Activated CD4-positive, CD25-positive, alpha-beta regulatory T cell treated with anti-CD3 and anti-CD28 coated beads, Interleukin-2, amount 50 U/mL, for 16 hours (primary cell): ENCODE results near the gene LRRC32.

Source experiments
- DNase-seq: peaks from one replicate; pipeline ENCODE4 v3.0.0-alpha.2; 2020; ENCODE audit warnings: low read depth, low spot score

LRRC32 gene

DNA sequence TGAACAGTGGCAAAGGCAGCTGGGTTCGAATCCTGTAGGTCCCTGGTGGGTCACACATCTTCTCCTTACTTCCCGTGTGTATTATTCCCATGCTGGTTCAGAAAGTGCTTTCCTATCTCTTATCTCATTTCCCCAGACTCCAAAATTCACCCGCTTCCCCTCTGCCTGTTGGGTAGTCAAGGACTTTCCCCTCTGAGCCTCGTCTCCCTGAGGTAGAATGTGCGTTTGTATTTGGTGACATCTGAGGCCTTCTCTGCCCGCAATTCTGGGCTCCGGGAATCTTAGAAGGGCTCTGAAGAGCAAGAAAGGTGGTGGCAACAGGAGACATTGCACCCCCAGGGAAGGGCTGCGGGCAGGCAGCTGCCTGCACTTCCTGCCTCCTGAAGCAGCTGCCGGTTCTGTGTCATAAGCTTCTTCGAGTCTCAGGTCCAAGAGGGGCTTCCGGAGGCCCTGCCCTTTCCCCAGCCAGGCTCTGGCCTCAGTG lies 5.9 kb downstream of the LRRC32 start:
- DNase-seq, result no peak

DNA sequence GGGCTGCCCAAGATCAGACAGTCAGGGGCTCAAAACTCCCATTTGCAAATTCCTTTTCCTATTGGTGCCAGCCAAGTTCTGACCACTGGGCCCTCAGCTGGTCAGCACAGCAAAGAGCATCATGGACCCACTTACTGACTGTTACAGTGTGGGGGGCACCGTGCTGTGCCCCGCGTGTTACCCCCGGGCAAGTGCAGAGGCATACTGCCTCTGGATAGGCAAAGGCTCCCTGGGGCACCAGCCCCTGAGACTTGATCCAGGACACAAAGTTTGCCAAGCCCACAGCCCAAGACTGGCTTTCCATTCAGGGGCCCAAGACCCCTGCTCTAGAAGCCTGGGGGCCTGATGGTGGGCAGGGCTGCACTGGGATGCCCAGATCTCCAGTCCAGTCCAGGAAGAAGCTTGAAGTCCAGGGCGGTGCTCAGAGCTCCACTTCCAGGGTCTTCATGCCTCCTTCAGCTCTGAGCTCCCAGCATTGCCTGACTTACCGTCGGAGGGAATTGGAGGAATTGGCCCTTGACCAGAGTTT lies 6.6 kb downstream of the LRRC32 start:
- no peak for DNase-seq

DNA sequence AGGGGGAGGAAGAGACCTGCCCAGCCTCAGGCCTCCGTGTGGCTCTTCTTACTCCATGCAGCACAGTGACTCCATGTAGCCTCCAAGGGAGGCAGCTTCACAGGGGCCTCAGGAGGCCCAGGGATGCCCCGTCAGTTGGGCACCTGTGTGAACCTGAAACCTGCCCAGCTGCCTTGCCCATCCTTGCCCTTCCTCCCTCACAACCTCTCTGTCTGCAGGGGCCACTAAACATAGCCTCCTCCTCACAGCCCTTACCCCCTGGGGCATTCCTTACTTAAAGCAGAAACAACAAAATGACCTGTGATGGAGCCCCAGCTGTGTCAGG lies 7.1 kb downstream of the LRRC32 start:
- DNase-seq, result no peak

- no peak for DNase-seq
Observed at GRCh38 chr11:76662656-76663485, 7.7 kb downstream of the LRRC32 start.

GRCh38 chr11:76661834-76662434 lies 8.6 kb downstream of the LRRC32 start:
- DNase-seq, result no peak

DNA sequence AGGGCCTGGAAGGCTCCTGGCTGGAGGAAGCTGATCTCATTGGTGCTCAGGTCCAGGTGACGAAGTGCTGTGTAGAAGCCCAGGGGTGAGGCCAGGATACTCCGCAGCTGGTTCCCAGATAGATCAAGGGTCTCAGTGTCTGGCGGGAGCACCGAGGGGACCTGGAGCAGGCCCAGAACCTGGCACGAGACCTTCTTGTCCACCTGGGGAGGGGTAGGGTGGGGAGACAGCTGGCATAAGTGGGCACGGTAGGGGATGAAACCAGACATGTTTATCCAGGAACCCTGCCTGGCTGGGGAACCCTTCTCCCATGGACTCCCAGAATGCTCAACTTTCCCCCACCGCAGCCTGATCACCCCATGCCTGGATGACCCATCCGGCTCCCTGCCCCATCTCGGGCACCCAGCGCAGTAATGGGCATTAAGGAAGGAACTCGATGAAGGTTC lies 9.2 kb downstream of the LRRC32 start:
- DNase-seq, result no peak

DNA sequence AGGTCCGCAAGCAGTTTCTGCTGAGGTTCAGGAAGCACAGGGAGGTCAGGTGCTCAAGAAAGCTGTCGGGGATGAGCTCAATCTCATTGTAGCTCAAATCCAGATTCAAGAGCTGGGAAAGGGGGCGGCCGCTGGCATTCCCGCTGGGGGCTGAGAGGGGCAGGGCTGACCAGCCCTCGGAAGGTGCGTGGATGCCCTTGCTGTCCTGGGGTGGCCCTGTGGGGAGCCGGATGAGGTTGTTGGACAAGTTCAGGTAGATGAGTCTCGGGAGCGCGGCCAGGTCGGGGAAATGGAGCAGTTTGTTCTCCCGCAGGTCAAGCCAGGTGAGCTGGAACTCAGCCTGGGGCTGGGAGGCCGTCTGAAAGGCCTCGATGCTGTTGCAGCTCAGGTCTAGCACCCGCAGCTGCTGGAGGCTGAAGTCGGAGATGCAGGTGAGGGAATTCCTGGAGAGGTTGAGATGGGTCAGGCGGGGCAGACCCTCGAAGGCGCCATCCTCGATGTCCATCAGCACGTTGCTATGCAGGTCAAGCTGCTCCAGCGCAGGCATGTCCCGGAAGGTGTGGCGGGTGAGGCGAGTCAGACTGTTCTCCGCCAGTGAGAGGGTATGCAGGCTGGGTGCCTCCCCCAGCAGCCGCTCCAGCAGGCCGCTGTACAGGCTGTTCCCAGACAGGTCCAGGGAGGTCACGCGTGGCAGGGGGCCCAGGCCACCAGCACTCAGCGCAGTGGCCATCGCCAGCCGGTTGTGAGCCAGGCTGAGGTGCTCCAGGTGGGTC lies 9.8 kb downstream of the LRRC32 start:
- no peak for DNase-seq

DNA sequence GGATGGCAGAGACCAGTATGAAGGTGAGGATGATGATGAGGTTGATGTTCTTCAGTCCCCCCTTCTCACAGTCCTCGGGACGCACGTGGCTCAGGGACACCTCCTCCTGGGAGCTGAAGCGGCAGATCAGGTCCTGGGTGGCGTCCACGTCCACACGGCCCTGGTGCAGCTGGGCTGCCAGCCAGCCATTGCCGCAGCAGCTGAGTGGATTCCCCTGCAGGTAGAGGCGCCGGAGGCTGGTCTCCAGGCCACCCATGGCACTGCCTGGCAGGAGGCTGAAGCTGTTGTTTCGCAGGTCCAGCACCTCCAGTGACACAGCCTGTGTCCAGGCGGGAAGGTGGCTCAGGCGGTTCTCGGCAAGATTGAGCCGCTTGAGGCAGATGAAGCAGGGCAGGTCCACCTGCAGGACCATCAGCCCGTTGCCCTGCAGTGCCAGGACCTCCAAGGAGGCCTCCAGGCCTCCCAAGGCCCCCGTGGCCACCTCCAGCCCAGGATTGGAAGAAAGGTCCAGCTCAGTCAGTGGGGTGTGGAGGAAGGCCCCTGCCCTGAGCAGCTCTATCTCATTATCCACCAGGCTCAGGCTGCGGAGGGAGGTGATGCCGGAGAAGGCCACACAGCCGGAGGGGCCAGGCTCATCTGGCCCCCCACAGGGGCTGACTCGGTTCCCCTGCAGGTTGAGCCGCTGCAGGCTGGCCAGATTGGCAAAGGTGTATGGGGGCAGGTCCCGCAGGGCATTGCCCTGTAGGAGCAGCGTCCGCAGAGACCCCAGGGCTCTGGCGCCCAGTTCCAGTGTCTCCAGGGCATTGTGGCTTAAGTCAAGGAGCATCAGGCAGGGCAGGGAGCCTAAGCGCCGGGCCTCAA lies 10.6 kb downstream of the LRRC32 start:
- DNase-seq, result no peak

- DNase-seq, result no peak
Observed at GRCh38 chr11:76658651-76659650, 11.6 kb downstream of the LRRC32 start.

GRCh38 chr11:76658231-76658630 lies 12.3 kb downstream of the LRRC32 start:
- DNase-seq, result no peak

GRCh38 chr11:76657187-76658170 lies 13.1 kb downstream of the LRRC32 start:
- DNase-seq, result no peak

DNA sequence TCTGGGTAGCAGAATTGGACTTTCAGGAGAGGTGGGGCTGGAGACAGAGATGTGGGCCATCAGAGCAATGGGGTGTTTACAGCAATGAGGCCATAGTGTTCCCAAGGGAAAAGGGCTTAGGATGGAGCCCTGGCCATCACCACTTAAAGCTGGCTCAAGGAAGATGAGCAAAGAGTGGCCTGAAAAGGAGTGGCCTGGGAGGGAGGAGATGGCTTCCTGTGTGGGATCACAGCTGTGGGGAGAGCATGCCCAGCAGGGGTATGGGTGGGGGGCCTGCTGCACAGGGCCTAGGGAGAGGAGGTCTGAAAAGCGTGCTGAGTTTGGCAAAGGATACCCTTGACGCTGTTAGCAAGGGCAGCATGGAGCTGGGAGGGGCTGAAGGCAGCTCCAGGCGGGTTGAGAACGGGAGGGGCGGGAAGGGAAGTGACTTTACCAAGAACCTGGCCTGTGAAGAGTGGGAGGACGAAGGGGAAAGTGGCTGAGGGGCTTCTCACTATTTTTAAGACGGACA lies 13.9 kb downstream of the LRRC32 start:
- DNase-seq, result no peak

DNA sequence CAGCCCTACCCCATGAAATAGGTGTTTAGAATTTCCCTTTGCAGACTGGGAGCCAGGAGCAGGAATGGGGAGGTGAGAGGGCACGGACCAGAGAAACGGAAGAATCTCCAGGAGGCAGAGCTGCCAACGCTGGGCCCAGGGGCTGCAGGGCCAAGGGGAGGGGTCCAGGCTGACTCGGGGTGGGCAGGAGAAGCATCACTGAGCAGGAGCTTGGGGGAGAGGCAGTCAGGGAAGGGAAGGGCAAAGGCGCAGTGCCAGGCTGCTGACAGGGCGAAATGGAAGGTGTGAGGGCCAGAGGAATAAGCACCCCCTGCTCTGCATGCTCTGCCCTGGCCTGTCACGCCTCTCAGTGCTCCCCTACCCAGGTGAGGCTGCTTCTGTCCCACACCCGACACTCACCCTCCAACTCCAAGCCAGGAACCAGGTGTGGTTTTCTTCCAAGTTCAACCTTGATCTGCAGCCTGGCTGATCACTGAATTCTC lies 14.5 kb downstream of the LRRC32 start:
- DNase-seq, result no peak

DNA sequence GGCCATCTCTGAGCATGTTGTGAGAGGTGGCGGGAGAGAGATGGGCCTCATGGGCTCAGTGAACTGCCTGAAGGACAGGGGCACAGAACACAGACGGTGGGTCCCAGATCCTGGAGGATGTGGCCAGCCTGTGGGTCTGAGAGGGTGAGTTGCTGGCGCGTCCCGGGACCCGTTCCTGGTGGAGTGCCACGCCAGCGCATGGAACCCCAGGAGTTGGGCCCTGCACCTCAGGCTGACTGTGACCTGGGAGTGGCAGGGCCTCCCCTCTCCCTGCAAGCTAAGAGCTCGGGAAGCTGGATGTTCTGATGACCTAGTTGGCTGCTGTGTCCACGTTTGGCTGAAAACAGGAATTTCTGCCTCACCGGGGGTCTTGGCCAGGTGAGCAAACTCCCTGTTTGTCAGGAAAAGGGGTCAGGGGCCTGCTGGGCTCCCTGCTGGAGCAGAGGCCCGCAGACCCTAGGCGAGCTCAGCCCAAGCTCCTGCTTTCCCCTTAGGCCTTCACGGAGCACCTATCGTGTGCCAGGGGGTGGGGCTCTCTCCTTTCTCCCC lies 15.0 kb downstream of the LRRC32 start:
- DNase-seq, result no peak

DNA sequence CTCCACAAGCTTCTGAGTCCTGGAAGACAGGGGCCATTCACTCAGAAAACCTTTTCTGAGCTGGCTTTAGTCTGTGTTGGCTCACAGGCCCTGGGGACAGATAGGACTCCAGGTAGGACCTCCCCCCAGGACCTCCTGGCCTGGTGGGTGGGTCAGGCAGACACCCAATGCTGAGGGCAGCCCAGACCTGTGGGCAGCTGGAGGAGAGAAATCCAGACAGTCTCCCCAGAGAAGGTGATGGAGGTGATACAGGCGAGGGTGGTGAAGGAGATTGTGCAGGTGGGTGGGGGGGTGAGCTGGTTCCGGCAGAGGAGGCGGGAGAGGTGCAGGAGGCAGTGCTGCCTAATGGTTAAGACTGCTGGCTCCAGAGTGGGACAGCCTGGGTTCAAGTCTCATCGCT lies 15.6 kb downstream of the LRRC32 start:
- no peak for DNase-seq

- no peak for DNase-seq
Observed at GRCh38 chr11:76654298-76654851, 16.2 kb downstream of the LRRC32 start.

DNA sequence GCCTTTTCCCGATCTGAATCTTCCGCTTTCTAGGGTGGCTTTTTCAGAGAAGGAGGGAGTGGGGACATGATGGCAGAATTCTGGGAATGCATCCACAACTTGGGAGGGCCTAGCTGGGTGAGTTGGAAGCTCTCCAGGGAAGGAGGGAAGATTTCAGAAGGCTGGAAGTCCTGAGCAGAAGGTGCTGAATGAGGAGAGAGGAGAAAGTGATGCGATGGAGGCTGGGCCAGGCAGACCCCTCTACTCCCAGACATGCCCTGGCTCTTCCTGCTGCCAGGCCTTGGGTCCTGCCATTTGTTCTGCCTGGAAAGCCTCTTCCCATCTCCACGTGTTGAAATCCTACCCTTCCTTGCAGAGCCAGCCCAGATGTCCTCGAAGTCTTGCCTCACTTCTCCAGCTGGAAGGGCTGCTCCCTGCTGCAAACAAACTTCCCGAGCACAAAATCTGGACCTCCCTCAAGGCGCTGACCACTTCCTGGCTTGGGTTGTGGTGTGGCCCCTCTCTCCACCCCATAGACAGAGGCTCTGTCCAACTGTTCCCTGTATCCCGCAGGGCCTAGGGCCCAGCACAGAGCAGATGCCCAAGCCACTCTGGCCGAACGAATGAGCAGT lies 16.8 kb downstream of the LRRC32 start:
- no peak for DNase-seq
